NCI-H748 (cell line): Measurements from ENCODE around the gene MSMB.

Source experiments
- DNase-seq: peaks from one replicate; lab custom pipeline; 2025; ENCODE audit not compliant: unreplicated experiment; lab: John Stamatoyannopoulos, UW

MSMB gene

DNA sequence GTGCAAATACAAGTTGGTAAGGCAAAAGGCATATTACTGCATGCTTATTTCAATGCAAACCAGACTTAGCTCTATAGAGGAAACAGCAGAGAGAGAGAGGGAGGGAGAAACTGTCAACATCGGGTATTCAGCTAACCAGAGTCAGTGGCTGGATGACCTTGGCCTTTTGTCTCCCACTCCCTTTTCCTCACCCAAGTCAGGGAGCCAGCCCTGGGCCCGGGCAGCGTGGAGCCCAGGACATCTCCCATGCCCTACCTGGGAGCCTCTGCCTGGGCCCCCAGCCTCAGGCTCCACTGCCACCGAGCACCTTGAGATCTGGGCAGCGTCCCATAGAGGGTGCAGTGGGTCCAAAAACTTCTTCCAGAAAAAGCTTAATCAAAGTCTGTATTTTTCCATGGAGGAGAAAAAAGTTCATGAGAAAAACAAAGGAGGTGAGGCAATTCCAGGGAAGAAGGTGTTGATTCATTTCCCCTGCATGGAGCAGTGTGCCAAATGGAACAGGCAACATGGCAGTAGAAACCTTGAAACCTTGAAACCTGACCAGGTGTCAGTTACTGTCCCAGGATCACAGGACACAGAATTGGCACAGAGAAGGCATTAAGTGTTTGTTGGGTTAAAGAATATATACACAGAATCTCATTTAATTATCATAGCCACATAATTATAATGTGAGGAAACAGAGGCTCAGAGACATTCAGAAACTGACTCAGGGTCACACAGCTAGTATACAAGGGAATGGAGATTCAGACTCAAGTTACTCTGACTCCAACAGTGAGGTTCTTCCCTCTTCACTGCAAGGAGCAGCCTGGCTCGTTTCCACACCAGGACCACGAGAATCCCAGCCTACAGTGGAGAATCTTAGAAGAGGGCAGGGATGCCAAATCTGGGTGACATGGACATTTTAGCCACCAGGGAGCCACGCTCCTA is 9.9 kb downstream of the MSMB start:
- DNase-seq = no peak

- DNase-seq = no peak
Observed at GRCh38 chr10:46033602-46034011, 12.5 kb downstream of the MSMB start.

DNA sequence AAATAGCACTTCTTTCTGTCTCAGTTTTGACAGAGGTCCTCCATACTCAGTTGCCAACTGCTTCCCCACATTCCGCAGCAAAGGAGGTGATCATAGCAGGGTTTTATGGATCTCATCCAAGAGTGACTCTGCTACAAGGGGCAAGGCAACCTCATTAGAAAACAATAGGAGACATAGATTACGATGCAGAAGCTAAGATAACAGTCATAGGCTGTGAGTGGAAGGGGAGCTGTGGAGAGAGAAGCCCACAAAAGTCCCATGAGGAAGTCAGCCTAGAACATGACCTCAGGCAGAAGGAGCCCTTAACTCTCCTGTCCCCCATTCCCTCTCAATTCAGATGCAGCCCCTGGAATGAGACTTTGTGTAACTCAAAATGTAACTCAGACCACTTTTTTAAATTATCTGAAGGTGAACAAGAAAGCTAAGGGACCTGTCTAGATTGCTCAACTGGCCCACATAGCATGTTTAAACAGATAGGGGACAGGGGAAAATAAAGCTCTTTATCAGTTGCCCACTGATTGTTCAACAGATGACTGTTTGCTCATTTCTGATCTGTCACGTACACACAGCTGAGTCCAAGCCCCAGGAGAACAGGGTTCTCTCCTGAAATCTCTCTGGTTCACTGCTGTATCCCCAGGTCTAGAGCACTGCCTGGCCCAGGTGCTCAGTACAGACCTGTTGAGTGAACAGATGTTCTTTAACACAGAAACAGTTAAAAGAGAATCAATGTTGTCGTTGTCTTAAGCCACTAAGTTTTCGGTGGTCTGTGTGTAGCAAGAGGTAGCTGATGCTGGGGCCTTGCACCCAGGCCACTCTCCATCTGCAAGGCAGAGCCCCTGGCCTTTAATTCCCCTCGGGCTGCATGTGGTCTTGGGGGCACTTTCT is 14.2 kb downstream of the MSMB start:
- no peak for DNase-seq

GRCh38 chr10:46030091-46030937 is 15.8 kb downstream of the MSMB start, which contains the start of gene NCOA4:
Gene NCOA4, minus strand, starts transcription at chr10:46030623. Its CDS starts 13,943 bp downstream, at chr10:46016680.
- DNase-seq = peak; percentile 94

GRCh38 chr10:46029461-46030030 is 16.5 kb downstream of the MSMB start:
- no peak for DNase-seq

DNA sequence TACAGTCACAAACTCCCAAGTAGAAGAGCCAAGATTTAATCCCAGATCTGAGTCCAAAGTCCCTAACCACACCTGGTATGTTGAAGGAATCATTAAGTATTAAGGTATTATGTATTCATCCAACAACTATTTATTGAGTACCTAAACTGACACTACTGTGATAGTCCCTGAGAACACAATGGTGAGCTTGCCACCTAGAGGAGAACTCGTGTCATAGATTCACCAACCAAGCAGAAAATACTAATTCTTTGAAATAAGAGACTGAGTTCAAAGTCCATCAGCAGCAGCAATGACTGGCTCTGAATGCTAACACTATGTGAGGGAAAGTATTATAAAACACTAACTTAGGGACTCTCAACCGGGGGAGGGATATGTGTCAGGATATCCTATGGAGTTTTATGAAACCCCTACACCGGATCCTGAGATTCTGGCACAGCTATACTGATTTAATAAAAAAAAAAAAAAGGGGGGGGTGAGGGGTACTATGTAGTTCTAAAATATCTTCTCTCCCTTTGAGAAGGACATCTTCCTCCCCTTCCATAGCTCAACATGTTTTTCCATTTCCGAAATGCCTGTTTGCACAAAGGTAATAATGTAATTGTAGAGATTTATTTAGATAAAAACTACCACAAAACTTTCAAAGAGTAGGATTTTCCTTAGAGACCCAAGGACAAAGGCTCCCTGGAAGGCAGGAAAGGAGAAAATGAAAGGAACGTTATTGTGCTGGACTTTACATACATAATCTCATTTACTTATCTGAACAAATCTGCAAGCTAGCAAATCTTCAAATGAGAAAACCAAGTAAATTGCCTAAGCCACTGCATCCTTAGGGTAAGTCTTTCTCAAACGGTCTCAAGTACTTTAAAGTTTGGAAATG is 17.2 kb downstream of the MSMB start:
- DNase-seq = peak; percentile 48

DNA sequence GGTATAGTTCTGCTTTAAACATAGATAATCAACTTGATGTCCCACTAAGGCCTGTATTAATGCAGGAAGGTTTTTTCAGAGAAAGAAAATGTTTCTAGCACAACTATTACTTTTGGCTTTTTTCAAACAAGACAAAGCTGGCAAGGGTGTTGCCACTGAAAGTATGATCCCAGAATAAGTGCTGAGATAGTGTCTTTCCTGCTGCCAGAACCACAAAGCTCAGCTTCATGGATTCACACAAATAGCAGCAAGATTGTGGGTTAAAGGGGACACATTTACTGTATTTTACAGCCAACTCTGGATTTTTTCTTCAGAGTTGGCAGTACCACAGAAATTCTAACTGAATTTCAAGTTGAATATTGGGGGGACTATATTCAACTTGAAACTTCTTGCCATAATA is 20.0 kb downstream of the MSMB start:
- DNase-seq = no peak

GRCh38 chr10:46025406-46025805 is 20.7 kb downstream of the MSMB start:
- no peak for DNase-seq

GRCh38 chr10:46024948-46025347 is 21.1 kb downstream of the MSMB start:
- no peak for DNase-seq

DNA sequence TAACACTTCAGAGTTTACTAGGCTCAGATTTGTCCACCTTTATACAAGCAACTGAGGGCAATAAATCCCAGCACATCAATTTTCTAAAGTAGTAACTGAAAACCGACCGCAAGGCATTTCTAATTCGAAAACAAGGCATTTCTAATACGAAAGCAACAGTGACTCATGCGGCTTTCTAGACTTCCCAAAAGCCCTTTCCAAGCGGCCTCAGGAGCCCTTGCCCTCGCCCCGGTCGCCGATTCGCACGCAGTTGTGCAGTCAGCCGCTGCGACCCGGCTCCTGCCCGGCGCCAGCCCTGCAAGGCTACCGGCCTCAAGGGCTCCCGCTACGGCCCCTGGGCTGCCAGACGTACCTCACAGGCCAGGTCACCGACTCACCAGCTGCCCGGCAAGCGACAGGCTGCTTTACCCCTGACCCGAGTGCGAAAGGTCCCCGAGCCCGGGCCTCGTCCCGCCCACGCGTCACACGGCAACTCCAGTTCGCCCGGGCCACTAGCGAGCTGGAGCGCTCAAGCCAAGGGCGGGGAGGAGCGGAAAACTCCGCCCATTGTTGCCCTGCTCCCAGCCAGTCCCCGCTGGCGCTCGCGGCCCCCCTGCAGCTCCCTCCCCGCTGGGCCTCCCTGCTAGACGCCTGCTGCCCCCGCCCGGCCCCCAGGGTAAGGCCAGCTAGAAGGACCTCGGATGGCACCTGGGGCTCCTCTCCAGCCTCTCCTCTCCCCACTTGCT is 22.9 kb downstream of the MSMB start:
- peak; percentile 82 for DNase-seq

DNA sequence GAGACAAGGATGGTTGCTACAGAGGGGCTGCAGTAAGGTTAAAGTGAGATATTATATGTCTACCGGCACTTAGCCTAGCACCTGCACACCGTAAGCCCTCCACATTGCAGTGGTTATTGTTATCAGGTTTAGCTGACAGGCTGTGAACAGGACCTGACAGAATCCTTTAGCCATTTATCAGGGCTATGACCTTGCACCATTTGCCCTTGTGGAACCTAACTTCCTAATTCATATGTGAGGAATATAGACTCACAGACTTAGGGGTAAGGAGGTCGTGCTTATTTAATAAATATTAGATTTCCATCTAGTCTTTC is 25.8 kb downstream of the MSMB start:
- DNase-seq = no peak

DNA sequence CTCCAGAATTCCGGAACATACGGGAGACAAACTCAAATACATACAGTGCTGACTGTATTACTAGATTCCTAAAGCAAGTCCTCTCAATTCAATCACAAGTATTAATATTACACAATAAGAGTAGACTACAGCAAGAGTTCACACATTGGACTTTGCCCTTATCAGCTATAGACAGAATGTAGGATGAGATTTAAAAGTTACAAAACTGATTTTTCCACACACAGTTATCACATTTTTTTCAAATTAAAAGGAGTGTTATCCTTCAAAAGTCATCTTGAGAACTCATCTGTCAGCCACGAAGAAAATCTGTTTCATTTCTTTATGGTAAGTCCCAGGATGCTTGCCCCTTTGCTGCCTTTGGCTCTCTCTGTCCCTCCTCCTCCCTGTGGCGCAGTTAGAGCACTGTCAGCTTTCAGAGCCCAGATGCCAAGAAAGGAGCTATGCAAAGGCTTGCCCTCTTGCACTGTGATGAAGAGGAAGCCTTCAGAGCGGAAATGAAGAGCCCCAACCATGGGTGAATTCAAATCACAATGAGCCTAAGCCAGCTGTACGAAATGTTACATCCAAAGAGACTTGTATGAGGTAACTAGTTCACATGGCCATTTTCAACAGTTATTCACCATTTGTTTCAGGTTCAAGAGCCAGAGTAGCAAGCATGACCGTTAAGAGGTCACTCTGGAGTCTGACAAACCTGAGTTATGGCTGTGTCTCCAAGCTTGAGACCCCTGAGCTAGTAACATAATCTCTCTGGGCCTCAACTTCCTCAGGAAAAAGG is 26.3 kb downstream of the MSMB start:
- DNase-seq = no peak

DNA sequence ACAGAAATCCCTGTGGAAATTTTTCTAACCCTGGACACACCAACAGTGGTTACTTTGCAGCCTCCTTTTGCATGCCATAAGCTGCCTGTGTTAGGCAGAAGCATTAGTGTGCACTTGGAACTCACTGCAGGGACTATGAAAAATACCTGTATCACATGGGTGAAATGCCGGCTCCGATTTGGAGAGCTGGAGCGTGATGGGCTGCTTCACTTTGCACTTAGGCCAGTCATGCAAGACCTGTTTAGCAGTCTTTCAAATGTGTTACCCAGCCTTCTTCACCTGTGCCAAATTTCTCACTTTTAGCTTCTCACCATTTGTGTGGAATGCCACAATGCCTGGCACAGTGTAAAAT is 26.9 kb downstream of the MSMB start:
- no peak for DNase-seq

- no peak for DNase-seq
Observed at GRCh38 chr10:46018453-46019176, 27.5 kb downstream of the MSMB start.

GRCh38 chr10:46017733-46018132 is 28.3 kb downstream of the MSMB start:
- DNase-seq = no peak

GRCh38 chr10:46016811-46017210 is 29.3 kb downstream of the MSMB start:
- no peak for DNase-seq

GRCh38 chr10:46016190-46016589 is 29.9 kb downstream of the MSMB start:
- DNase-seq = no peak
